ENCODE measurements around the gene ADAMTSL3.

- TF ChIP-seq RFX5 (IDR thresholded peaks at IDR 0.05; ENCODE audit: low read depth, low read length) (no peak), SMC3 (IDR thresholded peaks at IDR 0.05; ENCODE audit: low read depth, low read length) (no peak), ELK1 (IDR thresholded peaks at IDR 0.05; ENCODE audit: borderline replicate concordance, low read depth, low read length) (no peak), FOS (IDR thresholded peaks at IDR 0.05; ENCODE audit: low read depth, low read length) (no peak), POLR2A (IDR thresholded peaks at IDR 0.05; ENCODE audit: low read depth, low read length) (no peak), CHD1 (IDR thresholded peaks at IDR 0.05; ENCODE audit: low read depth, low read length) (no peak), MAFK (IDR thresholded peaks at IDR 0.05; ENCODE audit: low read depth, low read length) (no peak), RAD21 (IDR thresholded peaks at IDR 0.05; ENCODE audit: low read length) (no peak), MXI1 (IDR thresholded peaks at IDR 0.05; ENCODE audit: borderline replicate concordance, low read depth, low read length) (no peak), USF2 (IDR thresholded peaks at IDR 0.05; ENCODE audit: low read depth, low read length) (no peak), MAZ (IDR thresholded peaks at IDR 0.05; ENCODE audit: borderline replicate concordance, low read depth, low read length) (no peak)
- TF ChIP-seq, protein P1, sequence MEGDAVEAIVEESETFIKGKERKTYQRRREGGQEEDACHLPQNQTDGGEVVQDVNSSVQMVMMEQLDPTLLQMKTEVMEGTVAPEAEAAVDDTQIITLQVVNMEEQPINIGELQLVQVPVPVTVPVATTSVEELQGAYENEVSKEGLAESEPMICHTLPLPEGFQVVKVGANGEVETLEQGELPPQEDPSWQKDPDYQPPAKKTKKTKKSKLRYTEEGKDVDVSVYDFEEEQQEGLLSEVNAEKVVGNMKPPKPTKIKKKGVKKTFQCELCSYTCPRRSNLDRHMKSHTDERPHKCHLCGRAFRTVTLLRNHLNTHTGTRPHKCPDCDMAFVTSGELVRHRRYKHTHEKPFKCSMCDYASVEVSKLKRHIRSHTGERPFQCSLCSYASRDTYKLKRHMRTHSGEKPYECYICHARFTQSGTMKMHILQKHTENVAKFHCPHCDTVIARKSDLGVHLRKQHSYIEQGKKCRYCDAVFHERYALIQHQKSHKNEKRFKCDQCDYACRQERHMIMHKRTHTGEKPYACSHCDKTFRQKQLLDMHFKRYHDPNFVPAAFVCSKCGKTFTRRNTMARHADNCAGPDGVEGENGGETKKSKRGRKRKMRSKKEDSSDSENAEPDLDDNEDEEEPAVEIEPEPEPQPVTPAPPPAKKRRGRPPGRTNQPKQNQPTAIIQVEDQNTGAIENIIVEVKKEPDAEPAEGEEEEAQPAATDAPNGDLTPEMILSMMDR (conservative IDR thresholded peaks at IDR 0.05; ENCODE audit: low read depth, low read length): no peak
Observed at GRCh38 chr15:83887404-83887803, 233.5 kb downstream of the ADAMTSL3 start.
